ENCODE data around the gene PAX2.

DNA sequence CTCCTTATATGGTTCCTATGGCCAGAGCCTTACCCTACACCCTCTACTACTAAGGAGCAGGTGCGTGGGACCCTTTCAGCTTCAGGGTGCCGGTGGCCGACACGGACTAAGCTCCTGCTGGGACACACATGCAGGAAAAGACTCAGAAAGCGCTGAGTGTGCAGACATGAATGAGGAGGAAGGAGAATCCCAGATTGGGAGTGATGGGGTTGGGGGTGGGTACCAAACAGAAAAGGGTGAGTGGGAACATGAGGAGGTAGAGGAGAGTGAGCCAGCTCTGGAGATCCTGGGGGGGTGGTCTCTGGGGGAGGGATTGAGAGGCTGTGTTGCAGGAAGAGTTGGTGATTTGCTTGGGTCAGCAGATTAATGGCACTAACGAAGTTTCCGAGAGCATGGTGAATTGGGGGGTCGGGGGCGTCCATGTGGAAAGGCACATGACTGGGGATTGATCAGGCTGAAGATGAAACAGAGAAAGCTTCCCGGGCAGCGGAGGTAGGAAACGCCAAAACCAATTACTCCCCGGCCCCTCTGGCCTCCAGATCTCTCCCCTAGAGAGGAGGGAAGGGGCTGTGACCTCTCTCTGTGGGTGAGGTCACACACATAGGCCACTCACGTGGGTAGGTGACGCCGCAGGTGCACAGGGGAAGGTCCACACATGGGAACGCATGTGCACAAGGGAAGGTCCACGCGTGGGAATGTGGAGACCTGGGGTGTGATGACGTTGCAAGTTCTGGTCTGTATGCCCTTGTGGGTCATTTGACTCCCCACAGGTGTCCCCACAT, 129.5 kb downstream of the PAX2 start:
- TF ChIP-seq, protein P1, sequence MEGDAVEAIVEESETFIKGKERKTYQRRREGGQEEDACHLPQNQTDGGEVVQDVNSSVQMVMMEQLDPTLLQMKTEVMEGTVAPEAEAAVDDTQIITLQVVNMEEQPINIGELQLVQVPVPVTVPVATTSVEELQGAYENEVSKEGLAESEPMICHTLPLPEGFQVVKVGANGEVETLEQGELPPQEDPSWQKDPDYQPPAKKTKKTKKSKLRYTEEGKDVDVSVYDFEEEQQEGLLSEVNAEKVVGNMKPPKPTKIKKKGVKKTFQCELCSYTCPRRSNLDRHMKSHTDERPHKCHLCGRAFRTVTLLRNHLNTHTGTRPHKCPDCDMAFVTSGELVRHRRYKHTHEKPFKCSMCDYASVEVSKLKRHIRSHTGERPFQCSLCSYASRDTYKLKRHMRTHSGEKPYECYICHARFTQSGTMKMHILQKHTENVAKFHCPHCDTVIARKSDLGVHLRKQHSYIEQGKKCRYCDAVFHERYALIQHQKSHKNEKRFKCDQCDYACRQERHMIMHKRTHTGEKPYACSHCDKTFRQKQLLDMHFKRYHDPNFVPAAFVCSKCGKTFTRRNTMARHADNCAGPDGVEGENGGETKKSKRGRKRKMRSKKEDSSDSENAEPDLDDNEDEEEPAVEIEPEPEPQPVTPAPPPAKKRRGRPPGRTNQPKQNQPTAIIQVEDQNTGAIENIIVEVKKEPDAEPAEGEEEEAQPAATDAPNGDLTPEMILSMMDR (IDR thresholded peaks at IDR 0.05): no peak
- TF ChIP-seq EZH2 (IDR thresholded peaks at IDR 0.05): no peak
